Activated CD8-positive, alpha-beta memory T cell treated with anti-CD3 and anti-CD28 coated beads for 36 hours (primary cell): Measurements from ENCODE around the gene GALNT9. TPM values are rescaled to one million over a fixed set of nuclear protein-coding genes. Genes with fewer than 3 reads are reported as not detected.

ENCODE experiments used
- CTCF ChIA-PET: fragments of 350-600 bp; sonication (Branson Sonifier 250); formaldehyde crosslinking; loops from one replicate; lab custom pipeline; 2021; ENCODE audit warnings: antibody characterized with exemption; lab: Charles Lee
- POLR2A ChIA-PET: fragments of 350-600 bp; sonication (Branson Sonifier 250); formaldehyde crosslinking; loops from one replicate; lab custom pipeline; 2021; ENCODE audit warnings: antibody characterized with exemption; lab: Charles Lee
- total RNA-seq, 2 experiments: library from RNA; stranded (reverse); gene quantifications; one replicate each; pipeline ENCODE4 v1.2.3, GENCODE V29; 2021

GALNT9 gene
- total RNA-seq, 2 experiments from 2014 or later, result not detected

DNA sequence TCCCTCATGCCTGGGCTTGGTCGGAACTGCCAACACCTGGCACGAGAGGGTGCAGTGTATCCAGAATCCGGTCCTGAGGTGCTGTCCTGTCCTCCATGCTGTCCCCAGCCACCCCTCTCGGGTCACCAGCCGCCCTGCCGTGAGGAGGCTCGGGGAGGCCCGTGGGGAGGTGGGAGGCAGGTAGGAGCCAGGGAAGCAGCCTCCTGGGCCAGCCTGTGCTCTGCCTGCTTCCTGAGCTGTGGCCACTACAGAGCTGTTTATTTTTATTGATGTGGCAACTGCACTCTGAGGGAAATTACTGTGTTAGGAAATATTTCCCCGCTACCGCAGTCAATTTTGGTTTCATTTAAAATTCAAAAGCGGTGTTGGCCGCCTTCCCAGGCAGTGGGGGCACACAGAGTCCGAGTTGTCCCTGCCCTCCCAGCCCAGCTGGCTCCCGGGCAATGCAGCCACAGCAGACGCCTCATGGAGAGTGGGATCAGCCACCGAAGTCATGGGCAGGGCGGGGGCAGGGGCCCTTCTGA is 166.8 kb downstream of the GALNT9 start:
- CTCF ChIA-PET, result interaction anchor here (1.4 kb wide), 1 partner anchor 9 kb away, joined by 5 read pairs; no protein-coding TSS in a partner anchor

DNA sequence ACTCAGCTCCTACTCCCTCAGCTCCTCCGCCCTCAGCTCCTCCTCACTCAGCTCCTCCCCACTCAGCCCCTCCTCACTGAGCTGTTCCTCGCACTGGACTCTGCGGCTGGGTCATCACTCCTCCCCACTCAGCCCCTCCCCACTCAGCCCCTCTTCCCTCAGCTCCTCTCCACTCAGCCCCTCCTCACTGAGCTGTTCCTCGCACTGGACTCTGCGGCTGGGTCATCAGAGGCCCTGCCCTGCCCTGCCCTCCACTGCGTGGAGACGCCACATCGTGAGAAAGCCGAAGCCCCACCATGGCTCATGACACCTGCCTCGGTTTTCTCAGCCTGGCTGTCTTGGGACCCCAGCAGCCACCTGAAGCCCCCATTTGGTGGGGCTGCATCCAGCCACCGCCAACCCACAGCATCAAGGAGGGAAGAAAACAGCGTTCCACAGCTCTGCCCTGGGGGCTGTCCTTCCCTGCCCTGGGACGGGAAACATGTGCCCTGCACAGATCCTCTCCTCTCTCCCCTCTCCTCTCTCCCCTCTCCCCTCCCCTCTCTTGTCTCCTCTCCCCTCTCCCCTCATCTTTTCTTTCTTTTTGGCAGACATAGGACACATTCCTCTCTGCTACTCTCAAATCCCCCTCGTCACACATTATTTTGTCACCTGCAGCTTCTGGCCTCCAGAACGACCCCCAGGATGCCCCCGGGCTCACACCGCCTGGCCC is 167.4 kb downstream of the GALNT9 start:
- ChIA-PET POLR2A (interaction anchor here (0.5 kb wide), 1 partner anchor 419 kb away, joined by 3 read pairs; no protein-coding TSS in a partner anchor), CTCF (interaction anchor here (1.4 kb wide), 1 partner anchor 8 kb away, joined by 5 read pairs; no protein-coding TSS in a partner anchor)

More for the DNA sequence above, 166.8 kb downstream of the GALNT9 start:
- POLR2A ChIA-PET, result interaction anchor here (0.5 to 1.0 kb wide), 2 partner anchors 9 to 418 kb away, joined by 3 to 4 read pairs; no protein-coding TSS in a partner anchor

DNA sequence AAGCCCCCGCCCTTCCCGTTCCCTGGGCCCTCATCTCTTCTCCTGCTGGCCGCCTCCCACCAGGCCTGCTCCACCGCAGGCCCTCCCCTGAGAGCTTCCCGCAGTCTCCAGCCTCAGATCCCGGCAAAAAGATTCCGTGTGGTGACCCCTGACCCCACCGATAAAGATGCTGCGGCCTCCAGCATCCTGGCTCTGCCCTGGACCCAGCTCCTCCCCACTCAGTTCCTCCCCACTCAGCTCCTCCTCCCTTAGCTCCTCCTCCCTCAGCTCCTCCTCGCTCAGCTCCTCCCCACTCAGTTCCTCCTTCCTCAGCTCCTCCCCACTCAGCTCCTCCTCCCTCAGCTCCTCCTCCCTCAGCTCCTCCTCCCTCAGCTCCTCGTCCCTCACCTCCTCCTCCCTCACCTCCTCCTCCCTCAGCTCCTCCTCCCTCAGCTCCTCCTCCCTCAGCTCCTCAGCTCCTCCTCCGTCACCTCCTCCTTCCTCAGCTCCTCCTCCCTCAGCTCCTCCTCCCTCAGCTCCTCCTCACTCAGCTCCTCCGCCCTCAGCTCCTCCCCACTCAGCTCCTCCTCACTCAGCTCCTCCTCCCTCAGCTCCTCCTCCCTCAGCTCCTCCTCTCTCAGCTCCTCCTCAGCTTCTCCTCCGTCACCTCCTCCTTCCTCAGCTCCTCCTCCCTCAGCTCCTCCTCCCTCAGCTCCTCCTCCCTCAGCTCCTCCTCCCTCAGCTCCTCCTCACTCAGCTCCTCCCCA is 168.2 kb downstream of the GALNT9 start:
- CTCF ChIA-PET, result no interaction called here
- POLR2A ChIA-PET, result no interaction called here

DNA sequence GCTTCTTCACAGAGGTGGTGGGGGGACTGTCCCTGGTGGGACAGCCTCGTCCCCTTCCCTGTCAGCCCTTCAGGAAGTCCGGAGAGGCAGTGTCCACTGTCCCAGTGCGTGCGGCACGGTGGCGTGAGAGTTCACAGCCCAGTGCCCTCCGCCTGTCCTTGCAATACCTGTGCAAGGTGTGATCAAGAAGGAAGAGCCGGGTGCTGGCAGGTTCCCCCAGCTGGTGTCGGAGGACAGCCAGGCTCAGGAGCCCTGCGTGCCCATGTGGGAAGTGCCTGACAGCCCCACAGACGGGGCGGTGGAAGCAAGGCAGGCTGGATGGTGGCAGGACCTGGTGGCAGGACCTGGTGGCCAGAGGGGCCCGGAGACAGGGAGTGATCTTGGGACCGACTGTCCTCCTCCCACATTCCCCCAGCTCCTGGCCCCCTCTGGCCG is 168.8 kb downstream of the GALNT9 start:
- CTCF ChIA-PET, result no interaction called here
- POLR2A ChIA-PET, result no interaction called here

DNA sequence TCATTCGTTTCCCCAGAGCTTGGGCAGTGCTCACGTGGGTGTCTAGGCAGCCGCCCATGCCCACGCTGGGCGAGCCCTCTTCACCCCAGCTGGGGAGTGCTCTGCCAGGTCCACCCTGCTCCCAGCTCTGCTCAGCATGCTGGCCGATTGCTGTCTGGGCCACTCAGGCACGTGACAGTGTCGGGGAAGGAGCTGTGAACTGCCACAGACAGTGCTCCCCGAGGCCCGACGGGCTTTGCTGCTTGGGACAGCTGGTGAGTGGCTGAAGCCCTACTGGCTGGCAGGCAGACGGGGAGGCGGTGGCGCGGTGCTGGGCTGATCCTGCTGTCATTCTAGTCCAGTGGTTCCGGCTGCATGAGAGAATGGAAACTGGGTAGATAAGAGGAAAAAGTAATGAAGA is 169.4 kb downstream of the GALNT9 start:
- ChIA-PET CTCF (no interaction called here), POLR2A (no interaction called here)

DNA sequence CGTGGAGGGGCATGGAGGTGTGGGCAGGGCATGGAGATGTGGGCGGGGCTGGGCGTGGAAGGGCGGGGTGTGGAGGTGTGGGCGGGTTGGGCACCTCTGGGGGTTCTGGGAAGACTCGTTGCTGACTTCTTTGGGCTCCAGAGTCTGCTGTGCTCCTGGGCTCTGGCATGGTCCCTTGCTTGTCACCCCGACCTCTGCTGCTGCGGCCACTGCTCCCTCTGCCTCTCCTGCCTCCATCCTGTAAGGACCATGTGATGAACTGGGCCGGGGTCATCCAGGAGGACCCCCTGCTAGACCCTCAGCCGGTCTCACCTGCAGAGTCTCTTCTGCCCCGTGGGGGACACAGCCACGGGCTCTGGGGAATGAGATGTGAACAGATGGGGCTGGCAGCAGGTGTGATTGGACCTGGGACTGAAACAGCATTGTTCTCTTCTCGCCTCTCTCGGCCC is 169.8 kb downstream of the GALNT9 start:
- ChIA-PET POLR2A (no interaction called here), CTCF (no interaction called here)

DNA sequence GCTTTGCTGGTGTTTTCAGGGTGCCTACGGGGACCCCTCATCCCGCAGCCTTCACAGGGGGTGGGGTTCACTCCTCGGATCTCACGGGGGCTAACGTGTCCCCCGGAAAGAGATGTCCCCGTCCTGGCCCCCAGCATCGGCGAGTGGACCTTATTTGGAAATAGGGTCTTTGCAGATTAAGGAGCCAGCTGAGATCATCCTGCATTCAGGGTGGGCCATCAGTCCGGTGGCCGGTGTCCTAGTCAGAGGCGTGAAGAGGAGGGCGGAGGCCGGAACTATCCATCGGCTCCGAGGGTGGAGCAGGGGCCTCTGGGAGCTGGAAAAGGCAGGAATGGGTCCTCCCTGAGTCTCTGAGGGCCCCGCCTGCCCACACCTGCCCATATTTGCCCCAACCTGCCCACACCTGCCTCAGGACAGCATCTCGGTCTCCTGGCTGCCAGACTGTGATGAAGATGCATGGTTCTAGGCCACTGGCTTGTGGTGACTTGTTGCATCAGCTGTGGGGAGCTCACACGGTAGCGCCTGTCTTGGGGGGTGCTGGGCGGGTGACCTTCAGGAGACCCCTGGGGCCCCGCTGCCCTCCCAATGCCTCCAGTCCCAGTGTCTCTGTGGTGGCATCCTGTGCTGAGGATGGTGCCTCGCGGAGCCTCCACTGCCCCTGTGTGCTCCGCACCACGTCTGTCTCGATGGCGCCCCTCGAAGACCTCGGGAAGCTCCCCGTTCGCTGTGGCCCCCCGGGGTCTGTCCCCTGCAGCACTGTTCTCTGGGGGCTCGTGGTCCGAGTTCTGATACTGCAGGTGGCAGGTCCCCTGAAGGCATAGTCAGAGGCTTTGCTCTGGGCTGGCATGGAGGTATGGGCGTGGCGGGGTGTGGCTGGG is 170.5 kb downstream of the GALNT9 start:
- CTCF ChIA-PET, result interaction anchor here (0.6 kb wide), 1 partner anchor 456 kb away, joined by 3 read pairs; no protein-coding TSS in a partner anchor

DNA sequence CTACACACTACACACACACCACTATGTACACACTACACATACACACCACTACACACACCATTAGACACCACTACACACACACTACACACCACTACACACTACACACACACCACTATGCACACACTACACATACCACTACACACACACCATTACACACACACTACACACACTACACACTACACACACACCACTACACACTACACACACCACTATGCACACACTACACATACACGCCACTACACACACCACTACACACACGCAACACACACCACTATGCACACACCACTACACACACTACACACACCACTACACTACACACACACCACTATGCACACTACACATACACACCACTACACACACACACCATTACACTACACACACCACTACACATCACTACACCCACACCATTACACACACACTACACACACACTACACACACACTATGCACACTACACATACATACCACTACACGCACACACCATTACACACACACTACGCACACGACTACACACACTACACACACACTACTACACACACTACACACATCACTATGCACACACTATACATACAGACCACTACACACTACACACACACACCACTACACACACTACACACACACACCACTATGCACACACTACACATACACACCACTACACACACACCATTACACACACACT is 171.5 kb downstream of the GALNT9 start:
- CTCF ChIA-PET, result no interaction called here
- POLR2A ChIA-PET, result no interaction called here

More for the DNA sequence above, 170.5 kb downstream of the GALNT9 start:
- POLR2A ChIA-PET, result no interaction called here

DNA sequence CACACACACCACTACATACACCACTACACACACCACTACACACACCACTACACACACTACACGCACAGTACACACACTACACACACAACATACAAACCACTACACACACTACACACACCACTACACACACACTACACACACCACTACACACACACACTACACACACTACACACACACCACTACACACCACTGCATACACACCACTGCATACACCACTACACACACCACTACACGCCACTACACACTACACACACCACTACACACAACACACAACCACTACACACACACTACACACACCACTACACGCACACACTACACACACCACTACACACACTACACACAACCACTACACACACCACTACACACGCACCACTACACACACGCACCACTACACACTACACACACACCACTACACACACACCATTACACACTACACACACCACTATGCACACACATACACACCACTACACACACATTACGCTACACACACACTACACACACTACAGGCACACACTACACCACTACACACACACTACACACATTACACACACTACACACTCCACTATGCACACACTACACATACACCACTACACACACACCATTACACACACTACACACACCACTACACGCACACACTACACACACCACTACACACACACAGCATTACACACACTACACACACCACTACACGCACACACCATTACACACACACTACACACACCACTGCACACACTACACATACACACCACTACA is 172.6 kb downstream of the GALNT9 start:
- CTCF ChIA-PET, result no interaction called here
- POLR2A ChIA-PET, result no interaction called here

DNA sequence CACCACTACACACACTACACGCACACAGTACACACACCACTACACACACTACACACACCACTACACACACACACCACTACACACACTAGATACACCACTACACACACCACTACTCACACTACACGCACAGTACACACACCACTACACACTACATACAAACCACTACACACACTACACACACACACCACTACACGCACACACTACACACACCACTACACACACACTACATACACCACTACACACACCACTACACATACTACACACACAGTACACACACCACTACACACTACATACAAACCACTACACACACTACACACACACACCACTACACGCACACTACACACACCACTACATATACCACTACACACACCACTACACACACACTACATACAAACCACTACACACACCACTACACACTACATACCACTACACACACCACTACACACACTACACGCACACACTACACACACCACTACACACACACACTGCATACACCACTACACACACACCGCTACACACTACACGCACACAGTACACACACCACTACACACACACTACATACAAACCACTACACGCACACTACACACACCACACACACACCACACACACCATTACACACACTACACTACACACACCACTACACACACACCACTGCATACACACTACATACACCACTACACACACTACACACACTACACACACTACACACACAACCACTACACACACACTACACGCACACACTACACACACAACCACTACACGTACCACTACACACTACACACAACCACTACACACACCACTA is 173.4 kb downstream of the GALNT9 start:
- CTCF ChIA-PET, result no interaction called here
- POLR2A ChIA-PET, result no interaction called here

DNA sequence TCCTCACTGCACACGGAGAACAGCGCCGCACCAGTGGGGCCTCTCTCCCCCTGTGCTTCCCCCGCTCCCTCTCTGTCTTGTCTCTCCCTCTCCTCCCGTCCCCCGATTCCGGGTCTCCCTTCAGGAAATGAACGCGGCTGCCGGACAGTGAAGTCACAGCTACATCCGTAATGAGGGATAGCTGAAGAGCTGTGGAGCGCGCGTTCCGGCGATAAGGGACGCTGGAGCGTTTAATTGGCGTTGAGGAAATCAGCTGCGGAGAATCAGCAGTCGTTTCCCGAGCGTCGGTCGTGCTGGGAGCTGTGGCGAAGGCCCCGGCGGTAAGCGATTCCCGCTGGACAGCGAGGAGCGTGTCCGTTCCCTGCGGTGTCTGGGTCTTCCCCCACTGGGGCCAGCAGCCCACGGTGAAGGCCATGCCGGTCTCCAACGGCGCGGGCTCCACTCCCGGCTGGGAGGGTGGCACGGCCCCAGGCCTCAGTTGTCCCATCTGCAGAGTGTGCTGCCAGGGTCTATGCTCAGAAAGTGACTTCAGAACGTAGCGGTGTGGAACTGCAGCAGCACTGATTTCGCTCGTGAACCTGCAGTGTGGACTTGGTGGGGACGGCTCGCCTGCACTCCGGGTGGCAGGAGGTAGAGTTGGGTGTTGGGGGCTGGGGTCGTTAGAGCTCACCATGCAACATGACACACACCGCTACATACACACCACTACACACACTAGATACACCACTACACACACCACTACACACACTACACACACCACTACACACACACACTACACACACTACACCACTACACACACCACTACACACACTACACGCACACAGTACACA is 174.2 kb downstream of the GALNT9 start:
- ChIA-PET CTCF (no interaction called here), POLR2A (no interaction called here)

DNA sequence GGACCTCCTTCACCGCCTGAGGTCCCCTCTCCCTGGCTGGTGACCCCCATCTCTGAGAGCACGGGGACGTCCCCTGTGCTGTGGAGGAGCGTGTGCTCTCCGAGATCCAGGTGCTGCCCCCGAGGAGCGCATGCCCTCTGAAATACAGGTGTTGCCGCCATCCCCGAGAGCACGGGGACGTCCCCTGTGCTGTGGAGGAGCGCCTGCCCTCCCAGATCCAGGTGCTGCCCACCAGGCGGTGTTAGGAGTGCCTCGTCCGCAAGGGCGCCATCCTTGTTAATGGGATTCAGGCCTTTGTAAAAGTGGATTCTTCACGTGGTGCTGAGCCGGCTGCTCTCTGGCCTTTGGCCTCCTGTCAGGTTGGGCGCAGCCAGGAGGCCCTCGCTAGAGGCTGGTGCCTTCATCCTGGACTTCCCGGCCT is 175.0 kb downstream of the GALNT9 start:
- ChIA-PET POLR2A (interaction anchor here (0.6 to 0.7 kb wide), 2 partner anchors 9 to 265 kb away, joined by 5 read pairs; no protein-coding TSS in a partner anchor), CTCF (interaction anchor here (0.8 to 1.6 kb wide), 14 partner anchors 8 to 460 kb away, joined by 3 to 9 read pairs (median 4); no protein-coding TSS in a partner anchor)

DNA sequence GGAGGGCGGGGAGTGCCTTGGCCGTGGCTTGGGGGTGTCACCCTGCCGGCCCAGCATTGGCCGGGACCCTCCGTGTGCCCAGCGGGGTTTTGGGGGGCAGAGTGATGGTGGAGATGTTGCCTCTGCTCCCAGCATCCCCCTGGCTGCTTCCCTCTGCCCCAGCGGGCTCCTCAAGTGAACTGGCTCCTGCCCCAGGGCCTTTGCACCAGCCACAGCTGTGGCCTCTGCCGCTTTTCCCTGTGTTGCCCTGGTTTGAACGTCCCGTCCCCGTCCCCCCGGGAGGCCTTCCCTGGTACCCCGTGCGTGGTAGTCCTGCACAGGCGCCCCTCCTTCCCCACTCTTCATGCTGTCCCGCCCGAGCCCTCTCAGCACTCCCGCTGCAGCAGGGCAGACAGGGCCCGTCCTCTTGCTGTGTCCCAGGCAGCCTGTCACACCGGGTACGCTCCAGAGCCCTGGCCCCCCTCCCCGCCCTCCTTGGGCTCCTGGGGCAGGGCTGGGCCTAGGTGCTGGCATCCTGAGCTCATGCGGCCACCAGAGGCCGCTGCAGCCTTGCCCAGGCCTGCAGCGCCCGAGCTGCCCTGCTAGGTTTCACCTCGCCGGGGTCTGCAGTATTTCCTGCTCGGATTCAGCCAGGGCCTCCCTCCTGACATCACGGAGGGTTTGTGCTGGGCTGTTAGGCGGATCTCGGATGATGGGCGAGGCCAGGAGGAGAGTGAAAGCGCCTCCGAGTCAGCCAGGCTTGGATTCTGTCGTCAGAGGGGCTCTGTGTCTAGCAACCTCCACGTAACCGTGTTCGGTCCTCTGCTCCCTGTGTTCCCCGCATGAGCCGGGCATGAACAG is 175.7 kb downstream of the GALNT9 start:
- ChIA-PET CTCF (interaction anchor here (0.8 to 1.6 kb wide), 16 partner anchors 8 to 461 kb away, joined by 3 to 9 read pairs (median 4); no protein-coding TSS in a partner anchor), POLR2A (interaction anchor here (0.6 to 0.7 kb wide), 3 partner anchors 9 to 266 kb away, joined by 4 to 5 read pairs (median 5); no protein-coding TSS in a partner anchor)

DNA sequence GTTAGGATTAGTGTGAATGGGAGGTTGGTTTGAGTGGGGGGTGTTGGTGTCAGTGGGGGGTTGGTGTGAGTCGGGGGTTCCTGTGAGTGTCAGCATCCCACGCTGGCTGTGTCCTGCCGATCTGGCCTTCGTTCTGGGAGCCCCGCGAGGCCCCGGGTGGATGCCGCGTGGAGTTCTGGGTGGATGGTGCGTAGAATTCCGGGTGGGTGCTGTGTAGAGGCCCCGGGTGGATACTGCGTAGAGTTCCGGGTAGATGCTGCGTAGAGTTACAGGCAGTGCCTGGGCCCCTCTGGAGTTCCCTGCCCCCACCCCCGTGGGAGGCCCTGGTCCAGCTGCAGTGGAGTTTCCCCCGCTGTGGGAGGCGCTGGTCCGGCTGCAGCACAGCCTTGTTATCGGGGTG is 176.4 kb downstream of the GALNT9 start:
- CTCF ChIA-PET, result interaction anchor here (0.8 to 1.6 kb wide), 7 partner anchors 10 to 262 kb away, joined by 3 to 9 read pairs (median 4); no protein-coding TSS in a partner anchor
- POLR2A ChIA-PET, result no interaction called here

DNA sequence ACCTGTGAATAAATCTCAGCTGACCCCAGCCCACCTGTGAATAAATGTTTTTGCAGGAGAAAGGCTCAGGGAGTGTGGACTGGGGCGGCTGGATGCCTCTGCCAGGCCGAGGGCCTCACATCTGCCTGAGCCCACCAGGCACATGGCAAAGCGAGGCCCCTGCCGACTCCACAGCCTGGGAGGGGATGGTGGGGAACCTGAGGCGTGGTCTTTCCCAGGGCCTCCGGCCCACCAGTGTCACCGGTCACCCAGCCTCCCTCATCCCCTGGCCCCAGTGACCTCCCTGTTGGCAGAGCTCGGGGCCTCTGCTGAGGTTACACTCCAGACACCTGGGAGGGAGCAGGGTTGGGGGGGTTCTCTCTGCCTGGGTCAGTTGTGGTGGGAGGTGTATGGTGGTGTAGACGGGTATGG is 177.0 kb downstream of the GALNT9 start:
- ChIA-PET CTCF (interaction anchor here (0.9 kb wide), 1 partner anchor 37 kb away, joined by 3 read pairs; no protein-coding TSS in a partner anchor), POLR2A (no interaction called here)
